Stimulated activated naive CD8-positive, alpha-beta T cell treated with anti-CD3 and anti-CD28 coated beads, Interleukin-15, amount 100 ng/mL, for 72 hours (primary cell): ENCODE data around the gene DNALI1.
"Not testable (repeated sequence)": the region's sequence is repeated elsewhere in the genome, so short reads cannot be mapped to it uniquely, and the experiment has no call there.

Experiments
- ATAC-seq: fragments of 150-1000 bp; cut with Tn5 transposase; 2 replicates; pipeline ENCODE4 v1.10.0; 2021; ENCODE audit warnings: mild to moderate bottlenecking, moderate library complexity
- DNase-seq, 2 donors: peaks; one replicate each; pipeline ENCODE4 v3.0.0; 2021 to 2022
- H3K27ac Mint-ChIP-seq, 2 donors: one replicate each; pipeline ENCODE4 v1.8.0; 2022; ENCODE audit warnings: mild to moderate bottlenecking in 2 of 2, mixed read lengths in 2 of 2, moderate library complexity in 2 of 2
- H3K27me3 Mint-ChIP-seq: one replicate; pipeline ENCODE4 v1.8.0; 2022; ENCODE audit warnings: mixed read lengths
- H3K4me1 Mint-ChIP-seq: one replicate; pipeline ENCODE4 v1.8.0; 2022; ENCODE audit warnings: mild to moderate bottlenecking, mixed read lengths
- H3K4me3 Mint-ChIP-seq, 2 donors: one replicate each; pipeline ENCODE4 v1.8.0; 2022; ENCODE audit warnings: mild to moderate bottlenecking in 2 of 2, mixed read lengths in 2 of 2, moderate library complexity in 1 of 2
- H3K9me3 Mint-ChIP-seq, 2 donors: one replicate each; pipeline ENCODE4 v1.8.0; 2022; ENCODE audit warnings: mixed read lengths in 2 of 2

The DNALI1 gene

GRCh38 chr1:37556712-37557196 lies at the start of gene DNALI1:
TSS of gene DNALI1 (plus strand) at chr1:37556940. CDS start at chr1:37556995, 55 bp downstream.
- DNase-seq (peak; percentile 48 to 68), ATAC-seq (peak; percentile 57)
- H3K27ac Mint-ChIP-seq = peak within 1 kb of the TSS in 1 of 2 donors; percentile 0
- H3K27me3 Mint-ChIP-seq = no peaks in the 10 kb centered on the region
- no peak within 1 kb of the TSS for H3K4me3 Mint-ChIP-seq
- no peaks in the 10 kb centered on the region for H3K9me3 Mint-ChIP-seq
- H3K4me1 Mint-ChIP-seq = peaks cover 31% of the 10 kb centered on the region

GRCh38 chr1:37509181-37509580 lies 47.6 kb upstream of the DNALI1 start:
- H3K27me3 Mint-ChIP-seq = no peaks in the 10 kb centered on the region
- peak; percentile 46 for ATAC-seq
- H3K27ac Mint-ChIP-seq = no peak overlapping the region
- no peak for DNase-seq
- peak overlapping the region in 1 of 2 donors; percentile 58 for H3K4me3 Mint-ChIP-seq
- peaks cover 39% of the 10 kb centered on the region for H3K4me1 Mint-ChIP-seq
- H3K9me3 Mint-ChIP-seq = no peaks in the 10 kb centered on the region

GRCh38 chr1:37513795-37514349 lies 42.9 kb upstream of the DNALI1 start:
- H3K4me3 Mint-ChIP-seq = peak overlapping the region; percentile 95 to 98
- ATAC-seq (peak; percentile 70), DNase-seq (peak; percentile 54 to 78)
- H3K4me1 Mint-ChIP-seq = peaks cover 59% of the 10 kb centered on the region
- no peaks in the 10 kb centered on the region for H3K9me3 Mint-ChIP-seq
- no peaks in the 10 kb centered on the region for H3K27me3 Mint-ChIP-seq
- H3K27ac Mint-ChIP-seq = peak overlapping the region; percentile 94 to 98

- peak; percentile 92 for ATAC-seq
- Mint-ChIP-seq H3K4me1 (peaks cover 59% of the 10 kb centered on the region), H3K27me3 (no peaks in the 10 kb centered on the region), H3K4me3 (peak within 1 kb of the TSS; percentile 95 to 98), H3K9me3 (no peaks in the 10 kb centered on the region), H3K27ac (peak within 1 kb of the TSS; percentile 98)
- peak; percentile 81 to 86 for DNase-seq
Observed at GRCh38 chr1:37514350-37515184, 42.2 kb upstream of the DNALI1 start, which contains the start of gene MEAF6. TSS of gene MEAF6 (minus strand) at chr1:37514766. CDS start at chr1:37514746, 20 bp downstream.

- Mint-ChIP-seq H3K27me3 (no peaks in the 10 kb centered on the region), H3K27ac (peak overlapping the region; percentile 95 to 98), H3K4me1 (peaks cover 66% of the 10 kb centered on the region), H3K9me3 (no peaks in the 10 kb centered on the region), H3K4me3 (peak overlapping the region; percentile 95 to 98)
- ATAC-seq (peak; percentile 1), DNase-seq (no peak)
Observed at GRCh38 chr1:37515185-37516034, 41.3 kb upstream of the DNALI1 start.

- Mint-ChIP-seq H3K4me1 (peaks cover 64% of the 10 kb centered on the region), H3K9me3 (no peaks in the 10 kb centered on the region), H3K27ac (no peak overlapping the region), H3K27me3 (no peaks in the 10 kb centered on the region), H3K4me3 (no peak overlapping the region)
- no peak for ATAC-seq
- no peak for DNase-seq
Observed at GRCh38 chr1:37517569-37517968, 39.2 kb upstream of the DNALI1 start.

- not testable (repeated sequence) for ATAC-seq, H3K9me3 Mint-ChIP-seq, H3K27me3 Mint-ChIP-seq, DNase-seq
- Mint-ChIP-seq H3K27ac (peak overlapping the region in 1 of 2 donors; percentile 97), H3K4me3 (peak overlapping the region; percentile 95 to 97), H3K4me1 (peaks cover 57% of the 10 kb centered on the region)
Observed at GRCh38 chr1:37518241-37518640, 38.5 kb upstream of the DNALI1 start.

GRCh38 chr1:37518929-37519328 lies 37.8 kb upstream of the DNALI1 start:
- not testable (repeated sequence) for H3K9me3 Mint-ChIP-seq, H3K27me3 Mint-ChIP-seq
- peak; percentile 81 to 87 for DNase-seq
- Mint-ChIP-seq H3K4me3 (peak overlapping the region; percentile 95 to 97), H3K27ac (peak overlapping the region; percentile 97 to 99), H3K4me1 (peaks cover 52% of the 10 kb centered on the region)
- peak; percentile 27 for ATAC-seq

- H3K4me1 Mint-ChIP-seq = peaks cover 52% of the 10 kb centered on the region
- no peaks in the 10 kb centered on the region for H3K27me3 Mint-ChIP-seq
- no peaks in the 10 kb centered on the region for H3K9me3 Mint-ChIP-seq
- peak; percentile 25 to 52 for DNase-seq
- peak; percentile 79 for ATAC-seq
- H3K27ac Mint-ChIP-seq = peak overlapping the region; percentile 97 to 99
- peak overlapping the region; percentile 95 to 97 for H3K4me3 Mint-ChIP-seq
Observed at GRCh38 chr1:37519613-37520012, 37.1 kb upstream of the DNALI1 start.

GRCh38 chr1:37529888-37530287 lies 26.9 kb upstream of the DNALI1 start:
- not testable (repeated sequence) for H3K27me3 Mint-ChIP-seq, ATAC-seq, DNase-seq, H3K4me3 Mint-ChIP-seq, H3K27ac Mint-ChIP-seq, H3K9me3 Mint-ChIP-seq
- H3K4me1 Mint-ChIP-seq = peaks cover 13% of the 10 kb centered on the region

GRCh38 chr1:37532418-37533156 lies 24.2 kb upstream of the DNALI1 start:
- H3K27ac Mint-ChIP-seq, ATAC-seq: not testable (repeated sequence)

GRCh38 chr1:37533317-37534093 lies 23.2 kb upstream of the DNALI1 start:
- no peak overlapping the region for H3K27ac Mint-ChIP-seq
- no peak for DNase-seq

More at GRCh38 chr1:37532418-37533156, 24.2 kb upstream of the DNALI1 start:
- peaks cover 23% of the 10 kb centered on the region for H3K4me1 Mint-ChIP-seq
- H3K4me3 Mint-ChIP-seq, H3K9me3 Mint-ChIP-seq, DNase-seq, H3K27me3 Mint-ChIP-seq: not testable (repeated sequence)

GRCh38 chr1:37537378-37537777 lies 19.4 kb upstream of the DNALI1 start:
- Mint-ChIP-seq H3K27me3 (no peaks in the 10 kb centered on the region), H3K9me3 (no peaks in the 10 kb centered on the region), H3K4me1 (peaks cover 27% of the 10 kb centered on the region), H3K27ac (peak overlapping the region in 1 of 2 donors; percentile 12), H3K4me3 (no peak overlapping the region)
- DNase-seq (no peak), ATAC-seq (peak; percentile 94)

More at GRCh38 chr1:37533317-37534093, 23.2 kb upstream of the DNALI1 start:
- Mint-ChIP-seq H3K4me1 (peaks cover 27% of the 10 kb centered on the region), H3K4me3 (no peak overlapping the region), H3K27me3 (no peaks in the 10 kb centered on the region), H3K9me3 (no peaks in the 10 kb centered on the region)
- ATAC-seq = no peak

- H3K4me3 Mint-ChIP-seq, DNase-seq, H3K9me3 Mint-ChIP-seq, ATAC-seq, H3K27ac Mint-ChIP-seq, H3K27me3 Mint-ChIP-seq: not testable (repeated sequence)
- H3K4me1 Mint-ChIP-seq = peaks cover 21% of the 10 kb centered on the region
Observed at GRCh38 chr1:37539154-37539553, 17.6 kb upstream of the DNALI1 start.
